HG02884 (cell line): ENCODE results near the gene FBXL20.
"Not testable (repeated sequence)": the region's sequence is repeated elsewhere in the genome, so short reads cannot be mapped to it uniquely, and the experiment has no call there.

ENCODE experiments used
- ATAC-seq: cut with Tn5 transposase; IDR thresholded peaks from one replicate; pipeline ENCODE4 v1.9.1; 2021; ENCODE audit warnings: mild to moderate bottlenecking, moderate library complexity; ENCODE audit not compliant: unreplicated experiment

FBXL20 gene

GRCh38 chr17:39391448-39391847, 10.0 kb downstream of the FBXL20 start:
- no peak for ATAC-seq

- ATAC-seq: no peak
Measured at GRCh38 chr17:39385040-39385439, 16.4 kb downstream of the FBXL20 start.

- ATAC-seq: no peak
Measured at GRCh38 chr17:39380144-39380543, 21.3 kb downstream of the FBXL20 start.

- ATAC-seq: no peak
Measured at GRCh38 chr17:39376434-39376833, 25.0 kb downstream of the FBXL20 start.

- not testable (repeated sequence) for ATAC-seq
Measured at GRCh38 chr17:39367805-39368204, 33.6 kb downstream of the FBXL20 start.

GRCh38 chr17:39365872-39366271, 35.6 kb downstream of the FBXL20 start:
- no peak for ATAC-seq

GRCh38 chr17:39365242-39365641, 36.2 kb downstream of the FBXL20 start:
- ATAC-seq: no peak

GRCh38 chr17:39364236-39365025, 37.0 kb downstream of the FBXL20 start:
- no peak for ATAC-seq

GRCh38 chr17:39361064-39361463, 40.4 kb downstream of the FBXL20 start:
- no peak for ATAC-seq

GRCh38 chr17:39360537-39360936, 40.9 kb downstream of the FBXL20 start:
- no peak for ATAC-seq

GRCh38 chr17:39359994-39360393, 41.4 kb downstream of the FBXL20 start:
- no peak for ATAC-seq

- no peak for ATAC-seq
Measured at GRCh38 chr17:39357986-39358385, 43.4 kb downstream of the FBXL20 start.

GRCh38 chr17:39357488-39357887, 43.9 kb downstream of the FBXL20 start:
- no peak for ATAC-seq

- ATAC-seq: no peak
Measured at GRCh38 chr17:39352986-39353385, 48.4 kb downstream of the FBXL20 start.

GRCh38 chr17:39352511-39352910, 48.9 kb downstream of the FBXL20 start:
- ATAC-seq: no peak

GRCh38 chr17:39351508-39351907, 49.9 kb downstream of the FBXL20 start:
- ATAC-seq: no peak

GRCh38 chr17:39349246-39349645, 52.2 kb downstream of the FBXL20 start:
- ATAC-seq: no peak

- not testable (repeated sequence) for ATAC-seq
Measured at GRCh38 chr17:39346863-39347262, 54.6 kb downstream of the FBXL20 start.

GRCh38 chr17:39341541-39341940, 59.9 kb downstream of the FBXL20 start:
- ATAC-seq: no peak

GRCh38 chr17:39340731-39341130, 60.7 kb downstream of the FBXL20 start:
- ATAC-seq: no peak

- no peak for ATAC-seq
Measured at GRCh38 chr17:39339272-39339671, 62.2 kb downstream of the FBXL20 start.

GRCh38 chr17:39337649-39338048, 63.8 kb downstream of the FBXL20 start:
- not testable (repeated sequence) for ATAC-seq

GRCh38 chr17:39335704-39336223, 65.7 kb downstream of the FBXL20 start:
- ATAC-seq: no peak
